GM23338 (cell line): ENCODE data around the gene C1orf141. TPM values are rescaled to one million over a fixed set of nuclear protein-coding genes. Genes with fewer than 3 reads are reported as not detected.

Experiments
- ATAC-seq: fragments of 200-7000 bp; cut with Tn5 transposase; 3 replicates; pipeline ENCODE4 v1.9.1; 2020
- DNase-seq: peaks from one replicate; pipeline ENCODE4 v3.0.0-alpha.2; 2015; ENCODE audit warnings: low spot score
- H2AFZ ChIP-seq: fragments of 200-600 bp; sonication (generic); 2 replicates; pipeline ENCODE4 v1.8.0; 2016; ENCODE audit warnings: antibody characterized with exemption, mild to moderate bottlenecking, moderate library complexity
- H3F3A ChIP-seq: fragments of 200-600 bp; sonication (generic); replicated peaks from 2 replicates; pipeline ENCODE4 v1.8.0; 2017; ENCODE audit warnings: antibody characterized with exemption, mixed run types, low read depth
- H3K27ac ChIP-seq: fragments of 200-600 bp; sonication (generic); 2 replicates; pipeline ENCODE4 v1.6.1; 2016; ENCODE audit warnings: low read depth
- H3K27me3 ChIP-seq: fragments of 200-600 bp; sonication (generic); 2 replicates; pipeline ENCODE4 v1.8.0; 2016; ENCODE audit warnings: mild to moderate bottlenecking, mixed run types, moderate library complexity; ENCODE audit not compliant: insufficient read depth
- H3K36me3 ChIP-seq: fragments of 200-600 bp; sonication (generic); 2 replicates; pipeline ENCODE4 v1.8.0; 2016; ENCODE audit warnings: mild to moderate bottlenecking; ENCODE audit not compliant: insufficient read depth
- H3K4me1 ChIP-seq: fragments of 200-600 bp; sonication (generic); 2 replicates; pipeline ENCODE4 v1.8.0; 2016; ENCODE audit warnings: mild to moderate bottlenecking, moderate library complexity; ENCODE audit not compliant: insufficient read depth
- H3K4me2 ChIP-seq: fragments of 200-600 bp; sonication (generic); 2 replicates; pipeline ENCODE4 v1.7.1; 2017; ENCODE audit warnings: mixed run types
- H3K4me3 ChIP-seq: fragments of 200-600 bp; sonication (generic); 2 replicates; pipeline ENCODE4 v1.6.1; 2016; ENCODE audit warnings: mixed run types
- H3K79me2 ChIP-seq: fragments of 200-600 bp; sonication (generic); replicated peaks from 2 replicates; pipeline ENCODE4 v1.8.0; 2017; ENCODE audit warnings: mild to moderate bottlenecking; ENCODE audit not compliant: insufficient read depth
- H3K9me2 ChIP-seq: fragments of 200-600 bp; sonication (generic); 2 replicates; pipeline ENCODE4 v1.8.0; 2017; ENCODE audit not compliant: insufficient read depth
- H4K20me1 ChIP-seq: fragments of 200-600 bp; sonication (generic); replicated peaks from 2 replicates; pipeline ENCODE4 v1.8.0; 2017; ENCODE audit warnings: mild to moderate bottlenecking; ENCODE audit not compliant: insufficient read depth
- H3K27ac Mint-ChIP-seq: 2 replicates; pipeline ENCODE4 v1.8.0; 2020; ENCODE audit warnings: inconsistent platforms, mild to moderate bottlenecking, moderate library complexity, mixed read lengths
- H3K27me3 Mint-ChIP-seq: 3 replicates; pipeline ENCODE4 v1.8.0; 2022; ENCODE audit warnings: low read depth, mild to moderate bottlenecking, moderate library complexity, mixed read lengths, inconsistent platforms; ENCODE audit not compliant: insufficient read depth, poor library complexity
- H3K36me3 Mint-ChIP-seq: 3 replicates; pipeline ENCODE4 v1.8.0; 2021; ENCODE audit warnings: low read depth, mild to moderate bottlenecking, inconsistent platforms, moderate library complexity, mixed read lengths
- H3K4me1 Mint-ChIP-seq: 3 replicates; pipeline ENCODE4 v1.8.0; 2020; ENCODE audit warnings: mild to moderate bottlenecking, inconsistent platforms, mixed read lengths
- H3K4me3 Mint-ChIP-seq: 3 replicates; pipeline ENCODE4 v1.8.0; 2021; ENCODE audit warnings: moderate library complexity, mild to moderate bottlenecking, inconsistent platforms, mixed read lengths
- H3K9me3 Mint-ChIP-seq: 3 replicates; pipeline ENCODE4 v1.8.0; 2020; ENCODE audit warnings: moderate library complexity, mild to moderate bottlenecking, inconsistent platforms, mixed read lengths
- CREB1 ChIP-seq: fragments of 250-450 bp; sonication (Bioruptor Pico); IDR thresholded peaks from 2 replicates; pipeline ENCODE4 v1.5.0; 2020; ENCODE audit warnings: low read depth, mild to moderate bottlenecking, moderate library complexity
- CTCF ChIP-seq, 2 experiments: fragments of 200-600 bp in 1 of 2; sonication (generic) in 1 of 2; conservative IDR thresholded peaks; 2 replicates each; pipeline versions ENCODE4 v1.5.1 to v1.6.1; 2016 to 2017; ENCODE audit warnings: antibody characterized with exemption in 2 of 2, low read depth in 2 of 2, mild to moderate bottlenecking in 2 of 2, moderate library complexity in 1 of 2
- ETS1 ChIP-seq: IDR thresholded peaks from 2 replicates; pipeline ENCODE4 v1.6.1; 2016; ENCODE audit warnings: antibody characterized with exemption
- EZH2 ChIP-seq: fragments of 200-600 bp; sonication (generic); IDR thresholded peaks from one replicate; pipeline ENCODE4 v1.8.0; 2017; ENCODE audit warnings: antibody characterized with exemption, mild to moderate bottlenecking, low read depth; ENCODE audit not compliant: unreplicated experiment
- EZH2phosphoT487 ChIP-seq: fragments of 200-600 bp; sonication (generic); IDR thresholded peaks from one replicate; pipeline ENCODE4 v1.8.1; 2018; ENCODE audit warnings: antibody characterized with exemption; ENCODE audit not compliant: unreplicated experiment
- JUNB ChIP-seq: IDR thresholded peaks from one replicate; pipeline ENCODE4 v1.6.1; 2016; ENCODE audit warnings: antibody characterized with exemption; ENCODE audit not compliant: unreplicated experiment
- NANOG ChIP-seq: IDR thresholded peaks from 2 replicates; pipeline ENCODE4 v1.6.1; 2016; ENCODE audit warnings: antibody characterized with exemption, borderline replicate concordance
- POLR2AphosphoS5 ChIP-seq: IDR thresholded peaks from 2 replicates; pipeline ENCODE4 v1.6.1; 2016; ENCODE audit warnings: antibody characterized with exemption, low read depth
- REST ChIP-seq: IDR thresholded peaks from one replicate; pipeline ENCODE4 v1.6.1; 2018; ENCODE audit warnings: antibody characterized with exemption; ENCODE audit not compliant: unreplicated experiment
- STAT1 ChIP-seq: IDR thresholded peaks from one replicate; pipeline ENCODE4 v1.6.1; 2016; ENCODE audit warnings: antibody characterized with exemption; ENCODE audit not compliant: unreplicated experiment
- ZNF114 ChIP-seq: fragments of 250-450 bp; sonication (Bioruptor Pico); IDR thresholded peaks from 2 replicates; pipeline ENCODE4 v1.5.0; 2020; ENCODE audit warnings: mild to moderate bottlenecking, moderate library complexity
- ZNF331 ChIP-seq: fragments of 250-450 bp; sonication (Bioruptor Pico); IDR thresholded peaks from 2 replicates; pipeline ENCODE4 v1.5.0; 2020; ENCODE audit warnings: low read depth, mild to moderate bottlenecking, moderate library complexity
- polyA plus RNA-seq: library from polyadenylated mRNA; unstranded; fragments of >200 nt; fragmentation: Nextera tagmentation; extraction: Ambion mirVana; gene quantifications from 2 replicates; pipeline ENCODE4 v1.2.1, GENCODE V29; 2016
- total RNA-seq: library from RNA; depleted of rRNA; stranded (reverse); fragments of >200 nt; shearing (Covaris generic); gene quantifications from 2 replicates; pipeline ENCODE4 v1.2.3, GENCODE V29; 2014
- TF ChIP-seq, protein P1 (sequence below): fragments of 250-450 bp; sonication (Bioruptor Pico); IDR thresholded peaks from 2 replicates; pipeline ENCODE4 v1.5.0; 2020; ENCODE audit warnings: mild to moderate bottlenecking, moderate library complexity

The C1orf141 gene
- total and polyA plus RNA-seq, 2 experiments from 2014 or later = not detected

DNA sequence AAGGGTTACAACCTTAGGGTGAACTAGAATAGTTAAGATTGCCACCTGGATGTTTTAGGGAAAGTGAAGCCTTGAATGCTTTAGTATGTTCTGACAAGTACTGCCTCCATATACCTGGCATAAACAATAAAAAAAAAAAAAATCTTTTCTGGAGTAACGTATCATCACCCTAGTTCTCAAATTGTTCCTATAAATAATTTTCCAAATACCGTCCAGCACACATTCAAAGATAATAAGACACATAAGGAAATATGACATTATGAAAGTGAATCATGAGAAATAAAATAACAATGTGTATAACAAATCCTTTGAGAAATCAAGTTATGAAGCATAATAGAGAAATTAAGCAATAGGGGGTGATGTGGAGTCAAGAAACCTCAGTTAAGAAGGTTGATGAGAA, 20.6 kb downstream of the C1orf141 start:
- Histone ChIP-seq H3K4me1 (no peaks in the 10 kb centered on the region), H4K20me1 (no peaks in the 10 kb centered on the region), H3K4me2 (no peak overlapping the region), H3K4me3 (no peak overlapping the region), H3K27ac (no peak overlapping the region), H2AFZ (no peak overlapping the region), H3F3A (no peaks in the 10 kb centered on the region), H3K27me3 (no peaks in the 10 kb centered on the region), H3K79me2 (no peaks in the 10 kb centered on the region), H3K9me2 (no peaks in the 10 kb centered on the region), H3K36me3 (no peaks in the 10 kb centered on the region)
- DNase-seq (no peak), ATAC-seq (no peak)
- TF ChIP-seq EZH2phosphoT487 = no peak
- no peak for TF ChIP-seq CTCF (conservative IDR thresholded peaks at IDR 0.05; ENCODE audit: low read depth in 2 of 2)
- no peak for TF ChIP-seq ETS1
- no peak for TF ChIP-seq CREB1 (CRISPR knock-in tag)
- no peak for TF ChIP-seq REST
- no peak for TF ChIP-seq NANOG
- TF ChIP-seq EZH2 = no peak
- TF ChIP-seq, protein P1, sequence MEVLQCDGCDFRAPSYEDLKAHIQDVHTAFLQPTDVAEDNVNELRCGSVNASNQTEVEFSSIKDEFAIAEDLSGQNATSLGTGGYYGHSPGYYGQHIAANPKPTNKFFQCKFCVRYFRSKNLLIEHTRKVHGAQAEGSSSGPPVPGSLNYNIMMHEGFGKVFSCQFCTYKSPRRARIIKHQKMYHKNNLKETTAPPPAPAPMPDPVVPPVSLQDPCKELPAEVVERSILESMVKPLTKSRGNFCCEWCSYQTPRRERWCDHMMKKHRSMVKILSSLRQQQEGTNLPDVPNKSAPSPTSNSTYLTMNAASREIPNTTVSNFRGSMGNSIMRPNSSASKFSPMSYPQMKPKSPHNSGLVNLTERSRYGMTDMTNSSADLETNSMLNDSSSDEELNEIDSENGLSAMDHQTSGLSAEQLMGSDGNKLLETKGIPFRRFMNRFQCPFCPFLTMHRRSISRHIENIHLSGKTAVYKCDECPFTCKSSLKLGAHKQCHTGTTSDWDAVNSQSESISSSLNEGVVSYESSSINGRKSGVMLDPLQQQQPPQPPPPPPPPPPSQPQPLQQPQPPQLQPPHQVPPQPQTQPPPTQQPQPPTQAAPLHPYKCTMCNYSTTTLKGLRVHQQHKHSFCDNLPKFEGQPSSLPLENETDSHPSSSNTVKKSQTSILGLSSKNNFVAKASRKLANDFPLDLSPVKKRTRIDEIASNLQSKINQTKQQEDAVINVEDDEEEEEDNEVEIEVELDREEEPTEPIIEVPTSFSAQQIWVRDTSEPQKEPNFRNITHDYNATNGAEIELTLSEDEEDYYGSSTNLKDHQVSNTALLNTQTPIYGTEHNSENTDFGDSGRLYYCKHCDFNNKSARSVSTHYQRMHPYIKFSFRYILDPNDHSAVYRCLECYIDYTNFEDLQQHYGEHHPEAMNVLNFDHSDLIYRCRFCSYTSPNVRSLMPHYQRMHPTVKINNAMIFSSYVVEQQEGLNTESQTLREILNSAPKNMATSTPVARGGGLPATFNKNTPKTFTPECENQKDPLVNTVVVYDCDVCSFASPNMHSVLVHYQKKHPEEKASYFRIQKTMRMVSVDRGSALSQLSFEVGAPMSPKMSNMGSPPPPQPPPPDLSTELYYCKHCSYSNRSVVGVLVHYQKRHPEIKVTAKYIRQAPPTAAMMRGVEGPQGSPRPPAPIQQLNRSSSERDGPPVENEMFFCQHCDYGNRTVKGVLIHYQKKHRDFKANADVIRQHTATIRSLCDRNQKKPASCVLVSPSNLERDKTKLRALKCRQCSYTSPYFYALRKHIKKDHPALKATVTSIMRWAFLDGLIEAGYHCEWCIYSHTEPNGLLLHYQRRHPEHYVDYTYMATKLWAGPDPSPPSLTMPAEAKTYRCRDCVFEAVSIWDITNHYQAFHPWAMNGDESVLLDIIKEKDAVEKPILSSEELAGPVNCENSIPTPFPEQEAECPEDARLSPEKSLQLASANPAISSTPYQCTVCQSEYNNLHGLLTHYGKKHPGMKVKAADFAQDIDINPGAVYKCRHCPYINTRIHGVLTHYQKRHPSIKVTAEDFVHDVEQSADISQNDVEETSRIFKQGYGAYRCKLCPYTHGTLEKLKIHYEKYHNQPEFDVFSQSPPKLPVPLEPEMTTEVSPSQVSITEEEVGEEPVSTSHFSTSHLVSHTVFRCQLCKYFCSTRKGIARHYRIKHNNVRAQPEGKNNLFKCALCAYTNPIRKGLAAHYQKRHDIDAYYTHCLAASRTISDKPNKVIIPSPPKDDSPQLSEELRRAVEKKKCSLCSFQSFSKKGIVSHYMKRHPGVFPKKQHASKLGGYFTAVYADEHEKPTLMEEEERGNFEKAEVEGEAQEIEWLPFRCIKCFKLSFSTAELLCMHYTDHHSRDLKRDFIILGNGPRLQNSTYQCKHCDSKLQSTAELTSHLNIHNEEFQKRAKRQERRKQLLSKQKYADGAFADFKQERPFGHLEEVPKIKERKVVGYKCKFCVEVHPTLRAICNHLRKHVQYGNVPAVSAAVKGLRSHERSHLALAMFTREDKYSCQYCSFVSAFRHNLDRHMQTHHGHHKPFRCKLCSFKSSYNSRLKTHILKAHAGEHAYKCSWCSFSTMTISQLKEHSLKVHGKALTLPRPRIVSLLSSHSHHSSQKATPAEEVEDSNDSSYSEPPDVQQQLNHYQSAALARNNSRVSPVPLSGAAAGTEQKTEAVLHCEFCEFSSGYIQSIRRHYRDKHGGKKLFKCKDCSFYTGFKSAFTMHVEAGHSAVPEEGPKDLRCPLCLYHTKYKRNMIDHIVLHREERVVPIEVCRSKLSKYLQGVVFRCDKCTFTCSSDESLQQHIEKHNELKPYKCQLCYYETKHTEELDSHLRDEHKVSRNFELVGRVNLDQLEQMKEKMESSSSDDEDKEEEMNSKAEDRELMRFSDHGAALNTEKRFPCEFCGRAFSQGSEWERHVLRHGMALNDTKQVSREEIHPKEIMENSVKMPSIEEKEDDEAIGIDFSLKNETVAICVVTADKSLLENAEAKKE (CRISPR knock-in tag) = no peak
- no peak for TF ChIP-seq STAT1
- TF ChIP-seq ZNF114 (CRISPR knock-in tag) = no peak
- TF ChIP-seq ZNF331 (CRISPR knock-in tag) = no peak
- TF ChIP-seq POLR2AphosphoS5 = no peak
- TF ChIP-seq JUNB = no peak
- Mint-ChIP-seq H3K27me3 (peaks cover 1% of the 10 kb centered on the region), H3K36me3 (no peaks in the 10 kb centered on the region), H3K4me3 (no peak overlapping the region), H3K27ac (no peak overlapping the region), H3K4me1 (no peaks in the 10 kb centered on the region), H3K9me3 (no peaks in the 10 kb centered on the region)
